H1 (cell line): ENCODE measurements around the gene SNX21. TPM values are rescaled to one million over a fixed set of nuclear protein-coding genes. Genes with fewer than 3 reads are reported as not detected.

Experiments
- CTCF ChIA-PET: fragments of 300-600 bp; sonication (Branson Sonifier 250); formaldehyde crosslinking; loops from one replicate; lab custom pipeline; 2021; ENCODE audit not compliant: partially characterized antibody; lab: Charles Lee
- POLR2A ChIA-PET: fragments of 300-600 bp; sonication (Branson Sonifier 250); formaldehyde crosslinking; loops from one replicate; lab custom pipeline; 2021; ENCODE audit warnings: inconsistent platforms; ENCODE audit not compliant: partially characterized antibody; lab: Charles Lee
- DNase-seq, 2 experiments: peaks; one replicate each; pipeline versions ENCODE4 v3.0.0 to v3.0.0-alpha.2; 2010 to 2022; ENCODE audit warnings: low spot score in 2 of 2, low read depth in 1 of 2, mixed read lengths in 1 of 2
- FAIRE-seq: peaks from 2 replicates; lab custom pipeline; 2011; peaks lifted over from hg19 to GRCh38; lab: Jason Lieb, UNC
- H2AFZ ChIP-seq: 2 replicates; pipeline ENCODE4 v1.8.1; 2012; ENCODE audit warnings: low read length, inconsistent platforms
- H2AK5ac ChIP-seq: 2 replicates; pipeline ENCODE4 v1.6.1; 2013; ENCODE audit warnings: low read depth, low read length
- H2BK120ac ChIP-seq: replicated peaks from 2 replicates; pipeline ENCODE3; 2013; ENCODE audit warnings: low read depth, low read length, inconsistent platforms
- H2BK12ac ChIP-seq: 2 replicates; pipeline ENCODE4 v1.6.1; 2013; ENCODE audit warnings: low read depth, low read length
- H2BK15ac ChIP-seq: 2 replicates; pipeline ENCODE4 v1.6.1; 2013; ENCODE audit warnings: low read length
- H2BK20ac ChIP-seq: 2 replicates; pipeline ENCODE4 v1.6.1; 2013; ENCODE audit warnings: low read length
- H2BK5ac ChIP-seq: 2 replicates; pipeline ENCODE4 v1.6.1; 2013; ENCODE audit warnings: low read depth, low read length
- H3K14ac ChIP-seq: 2 replicates; pipeline ENCODE4 v1.6.1; 2013; ENCODE audit warnings: inconsistent platforms; ENCODE audit not compliant: insufficient read length
- H3K18ac ChIP-seq: 2 replicates; pipeline ENCODE4 v1.6.1; 2013; ENCODE audit warnings: low read length; ENCODE audit errors: extremely low read depth
- H3K23ac ChIP-seq: 2 replicates; pipeline ENCODE4 v1.6.1; 2013; ENCODE audit warnings: inconsistent platforms; ENCODE audit not compliant: insufficient read length
- H3K23me2 ChIP-seq: 2 replicates; pipeline ENCODE4 v1.6.1; 2013; ENCODE audit warnings: low read depth, low read length
- H3K27ac ChIP-seq: 2 replicates; pipeline ENCODE4 v1.6.1; 2011; ENCODE audit warnings: low read depth, low read length, inconsistent platforms
- H3K27me3 ChIP-seq, 4 experiments: replicated peaks in 1 of 4; 1 replicate in 1 of 4; 2 replicates in 3 of 4; pipeline versions ENCODE4 v1.6.1 to v1.8.1; 2011 to 2013; ENCODE audit warnings: low read length in 3 of 4, mild to moderate bottlenecking in 3 of 4, inconsistent platforms in 2 of 4, mixed read lengths in 2 of 4, moderate library complexity in 1 of 4; ENCODE audit not compliant: control insufficient read depth in 3 of 4, insufficient read depth in 3 of 4; ENCODE audit errors: extremely low read depth in 1 of 4
- H3K36me3 ChIP-seq, 4 experiments: 2 replicates each; pipeline versions ENCODE4 v1.6.1 to v1.8.1; 2011 to 2013; ENCODE audit warnings: mild to moderate bottlenecking in 4 of 4, low read length in 3 of 4, moderate library complexity in 2 of 4, control low read depth in 1 of 4, inconsistent platforms in 1 of 4; ENCODE audit not compliant: insufficient read depth in 4 of 4, control insufficient read depth in 2 of 4
- H3K4ac ChIP-seq: replicated peaks from 2 replicates; pipeline ENCODE3; 2013; ENCODE audit warnings: low read length, low read depth, mixed read lengths, inconsistent platforms; ENCODE audit not compliant: insufficient read length
- H3K4me1 ChIP-seq, 4 experiments: replicated peaks in 1 of 4; 1 replicate in 1 of 4; 2 replicates in 3 of 4; pipeline versions ENCODE4 v1.6.1 to v1.8.1; 2011 to 2013; ENCODE audit warnings: low read length in 3 of 4, inconsistent platforms in 2 of 4, mixed read lengths in 1 of 4; ENCODE audit not compliant: insufficient read depth in 4 of 4, control insufficient read depth in 3 of 4
- H3K4me2 ChIP-seq, 2 experiments: 2 replicates each; pipeline versions ENCODE4 v1.6.1 to v1.8.1; 2011 to 2013; ENCODE audit warnings: low read depth in 2 of 2, low read length in 2 of 2, control low read depth in 1 of 2, inconsistent platforms in 1 of 2, mild to moderate bottlenecking in 1 of 2; ENCODE audit not compliant: insufficient read depth in 1 of 2
- H3K4me3 ChIP-seq, 4 experiments: fragments of 200-600, 300-600 bp in 1 of 4; sonication (generic), shearing (Covaris generic), sonication (Bioruptor Twin) in 1 of 4; 2 replicates each; pipeline versions ENCODE4 v1.5.1 to v1.8.1; 2011 to 2016; ENCODE audit warnings: low read length in 4 of 4, low read depth in 3 of 4, control low read depth in 2 of 4, inconsistent platforms in 2 of 4, mild to moderate bottlenecking in 2 of 4, mixed read lengths in 1 of 4, moderate library complexity in 1 of 4; ENCODE audit not compliant: insufficient read depth in 2 of 4; ENCODE audit errors: extremely low read depth in 1 of 4
- H3K56ac ChIP-seq: replicated peaks from 2 replicates; pipeline ENCODE3; 2013; ENCODE audit warnings: low read depth, mild to moderate bottlenecking, mixed read lengths, low read length, inconsistent platforms; ENCODE audit not compliant: insufficient read length
- H3K79me1 ChIP-seq: 2 replicates; pipeline ENCODE4 v1.6.1; 2013; ENCODE audit warnings: low read depth, low read length, control low read depth
- H3K79me2 ChIP-seq, 2 experiments: 2 replicates each; pipeline versions ENCODE4 v1.6.1 to v1.8.1; 2012 to 2013; ENCODE audit warnings: low read length in 2 of 2, mild to moderate bottlenecking in 2 of 2, inconsistent platforms in 1 of 2; ENCODE audit not compliant: insufficient read depth in 2 of 2, control insufficient read depth in 1 of 2
- H3K9ac ChIP-seq, 4 experiments: replicated peaks in 1 of 4; 1 replicate in 1 of 4; 2 replicates in 3 of 4; pipeline versions ENCODE4 v1.6.1 to v1.8.1; 2011 to 2013; ENCODE audit warnings: low read depth in 3 of 4, low read length in 3 of 4, control low read depth in 2 of 4, mild to moderate bottlenecking in 2 of 4, moderate library complexity in 2 of 4, inconsistent platforms in 1 of 4; ENCODE audit errors: extremely low read depth in 1 of 4
- H3K9me3 ChIP-seq, 2 experiments: 2 replicates each; pipeline versions ENCODE4 v1.6.1 to v1.8.1; 2012 to 2013; ENCODE audit warnings: mild to moderate bottlenecking in 2 of 2, moderate library complexity in 2 of 2, control low read depth in 1 of 2, inconsistent platforms in 1 of 2, low read depth in 1 of 2, low read length in 1 of 2, mixed read lengths in 1 of 2; ENCODE audit not compliant: insufficient read depth in 2 of 2
- H4K20me1 ChIP-seq, 2 experiments: replicated peaks in 1 of 2; 2 replicates each; pipeline versions ENCODE3 to v1.8.1; 2011 to 2013; ENCODE audit warnings: inconsistent platforms in 2 of 2, low read length in 2 of 2, mild to moderate bottlenecking in 1 of 2; ENCODE audit not compliant: insufficient read depth in 2 of 2, control insufficient read depth in 1 of 2
- H4K5ac ChIP-seq: 2 replicates; pipeline ENCODE4 v1.6.1; 2013; ENCODE audit warnings: low read length, low read depth, mixed read lengths, inconsistent platforms; ENCODE audit not compliant: insufficient read length
- H4K8ac ChIP-seq: 2 replicates; pipeline ENCODE4 v1.8.0; 2013; ENCODE audit warnings: mild to moderate bottlenecking, moderate library complexity, low read length, inconsistent platforms; ENCODE audit not compliant: insufficient read depth; ENCODE audit errors: extremely low read depth
- H4K91ac ChIP-seq: replicated peaks from 2 replicates; pipeline ENCODE3; 2013; ENCODE audit warnings: low read length, mixed read lengths, inconsistent platforms; ENCODE audit not compliant: insufficient read length
- CEBPB ChIP-seq: IDR thresholded peaks from 2 replicates; pipeline ENCODE4 v1.6.1; 2012; ENCODE audit warnings: low read depth, low read length
- CTCF ChIP-seq, 3 experiments: IDR thresholded peaks; 1 replicate in 2 of 3; 2 replicates in 1 of 3; pipeline versions ENCODE4 v1.5.1 to v1.6.1; 2011; ENCODE audit warnings: low read length in 3 of 3, mild to moderate bottlenecking in 3 of 3, inconsistent platforms in 2 of 3, low read depth in 1 of 3, moderate library complexity in 1 of 3; ENCODE audit not compliant: insufficient read depth in 1 of 3; ENCODE audit errors: control extremely low read depth in 1 of 3
- FOSL1 ChIP-seq: IDR thresholded peaks from 2 replicates; pipeline ENCODE4 v1.6.1; 2011; ENCODE audit warnings: mild to moderate bottlenecking, low read depth, low read length, moderate library complexity; ENCODE audit not compliant: insufficient read depth
- HDAC6 ChIP-seq: IDR thresholded peaks from one replicate; pipeline ENCODE4 v1.7.1; 2012; ENCODE audit warnings: low read depth, mild to moderate bottlenecking, inconsistent platforms, low read length, moderate library complexity
- KDM5A ChIP-seq: fragments of 200-600 bp; IDR thresholded peaks from 2 replicates; pipeline ENCODE4 v1.7.1; 2012; ENCODE audit warnings: mild to moderate bottlenecking, low read length, inconsistent platforms, mixed read lengths
- NANOG ChIP-seq: IDR thresholded peaks from 2 replicates; pipeline ENCODE4 v1.6.1; 2011; ENCODE audit warnings: low read length, low read depth, mild to moderate bottlenecking, inconsistent platforms; ENCODE audit not compliant: insufficient read depth, poor library complexity, severe bottlenecking
- PHF8 ChIP-seq: fragments of 200-600 bp; sonication (generic); conservative IDR thresholded peaks from 2 replicates; pipeline ENCODE4 v1.7.1; 2012; ENCODE audit warnings: low read depth, mild to moderate bottlenecking, inconsistent platforms, low read length, moderate library complexity
- POU5F1 ChIP-seq: IDR thresholded peaks from 2 replicates; pipeline ENCODE4 v1.6.1; 2011; ENCODE audit warnings: low read depth, mild to moderate bottlenecking, low read length, moderate library complexity
- SP4 ChIP-seq: IDR thresholded peaks from 2 replicates; pipeline ENCODE4 v1.6.1; 2012; ENCODE audit warnings: low read length, inconsistent platforms
- SRF ChIP-seq: IDR thresholded peaks from 2 replicates; pipeline ENCODE4 v1.6.1; 2011; ENCODE audit warnings: mild to moderate bottlenecking, low read depth, low read length, moderate library complexity
- ZNF274 ChIP-seq: IDR thresholded peaks from 2 replicates; pipeline ENCODE4 v1.7.0; 2012; ENCODE audit warnings: low read length, borderline replicate concordance; ENCODE audit errors: extremely low read depth
- whole genome bisulfite sequencing, 2 experiments: shearing (Covaris generic) in 1 of 2; methylation state at CpG; one replicate each; pipeline versions ENCODE4 v1.1.6 to v1.1.7; 2013 to 2015; ENCODE audit warnings: low lambda C conversion rate in 2 of 2, mixed read lengths in 2 of 2, inconsistent platforms in 1 of 2, low coverage in 1 of 2, missing lambda C conversion rate in 1 of 2; ENCODE audit not compliant: insufficient replicate concordance in 2 of 2, insufficient coverage in 1 of 2, insufficient read length in 1 of 2; ENCODE audit errors: extremely low coverage in 1 of 2, missing lambda C conversion rate in 1 of 2; 5-methylcytosine and 5-hydroxymethylcytosine counted together
- polyA plus RNA-seq, 7 experiments: library from polyadenylated mRNA; depleted of rRNA in 3 of 7; stranded (reverse) in 5 of 7; unstranded in 2 of 7; fragments of >200 nt in 5 of 7; fragments of 200-250 nt in 2 of 7; gene quantifications; 1 replicate in 5 of 7; 2 replicates in 1 of 7; 4 replicates in 1 of 7; pipeline versions ENCODE4 v1.2.1 to v1.2.3, GENCODE V29; 2011 to 2013; ENCODE audit warnings: missing spikeins in 2 of 7, mixed read lengths in 2 of 7
- total RNA-seq: library from RNA; stranded (reverse); fragmentation: NEBNext Ultra II Directional; extraction: Animal tissue kit (Norgen Biotek cat#: 25700); gene quantifications from 2 replicates; pipeline ENCODE4 v1.2.1, GENCODE V29; 2021

The SNX21 gene
- total and polyA plus RNA-seq, 2 of the 8 experiments (the other 6 are each of a cell fraction or from before 2014, with no cell fraction given): 15.8 to 16.8 TPM

DNA sequence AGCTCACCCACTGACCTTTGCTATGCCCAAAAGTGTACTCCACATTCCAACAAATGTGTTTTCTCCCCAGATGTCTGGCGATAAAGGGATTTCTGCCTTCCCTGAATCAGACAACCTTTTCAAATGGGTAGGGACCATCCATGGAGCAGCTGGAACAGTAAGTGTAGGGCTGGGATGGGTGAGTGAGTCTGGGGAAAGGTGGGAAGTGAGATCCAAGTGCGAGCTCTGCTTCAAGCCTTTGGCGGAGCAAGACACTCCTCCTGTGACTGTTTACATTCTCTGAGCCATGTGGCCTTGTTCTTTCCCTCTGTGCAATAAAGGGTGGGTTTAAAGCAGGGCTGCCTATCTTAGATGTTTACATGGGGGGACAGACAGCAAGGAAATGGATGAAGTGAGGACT lies 19.3 kb upstream of the SNX21 start:
- no peak for FAIRE-seq
- no peak overlapping the region for H2AFZ ChIP-seq
- no peak overlapping the region for H3K4me3 ChIP-seq
- no peak overlapping the region for H2AK5ac ChIP-seq
- no peak overlapping the region for H4K8ac ChIP-seq
- H3K23ac ChIP-seq: no peak overlapping the region
- no peak overlapping the region for H4K5ac ChIP-seq
- H3K4ac ChIP-seq: no peak overlapping the region
- H3K79me1 ChIP-seq: peaks cover 5% of the 10 kb centered on the region
- no peak overlapping the region for H4K91ac ChIP-seq
- H3K4me1 ChIP-seq: peaks cover 0 to 4% (median 2%) of the 10 kb centered on the region in 4 experiments; a peak in 3 of 7 replicates
- no peak overlapping the region for H2BK12ac ChIP-seq
- no peaks in the 10 kb centered on the region for H3K27me3 ChIP-seq
- ChIA-PET POLR2A (interaction anchor here (0.6 to 10.4 kb wide), 9 partner anchors 11 to 551 kb away, joined by 3 to 96 read pairs (median 6); partner anchors contain the start of genes ACOT8, NEURL2, SNX21 and TNNC2), CTCF (interaction anchor here (1.0 to 2.3 kb wide), 7 partner anchors 11 to 209 kb away, joined by 3 to 13 read pairs (median 3); no protein-coding TSS in a partner anchor)
- no peak overlapping the region; a peak in 1 of 7 replicates for H3K9ac ChIP-seq
- H3K18ac ChIP-seq: no peak overlapping the region
- no peak overlapping the region for H2BK15ac ChIP-seq
- peaks cover 5 to 7% of the 10 kb centered on the region in 2 experiments for H4K20me1 ChIP-seq
- H3K36me3 ChIP-seq: peaks cover 16 to 53% (median 34%) of the 10 kb centered on the region in 4 experiments
- H2BK5ac ChIP-seq: no peak overlapping the region; the same call in 1 of the 2 replicates
- H3K56ac ChIP-seq: no peak overlapping the region
- DNase-seq: no peak
- H3K23me2 ChIP-seq: peaks cover 9% of the 10 kb centered on the region; the same call in 1 of the 2 replicates
- peak overlapping the region; percentile 15 to 80; a peak in 1 of 4 replicates for H3K4me2 ChIP-seq
- WGBS, 2 experiments: 84% methylated on average over 3 of the region's 3 CpGs; no CpG with 5 or more reads in 1 of the 2 experiments
- H3K27ac ChIP-seq: 0 out of 2 replicates have a peak overlapping the region, but pooled peaks have one; percentile 7
- no peak overlapping the region for H3K14ac ChIP-seq
- no peak overlapping the region for H2BK120ac ChIP-seq
- H3K9me3 ChIP-seq: no peaks in the 10 kb centered on the region
- H2BK20ac ChIP-seq: no peak overlapping the region
- H3K79me2 ChIP-seq: peaks cover 7 to 20% of the 10 kb centered on the region in 2 experiments
- TF ChIP-seq POU5F1 (no peak), SRF (no peak), FOSL1 (no peak), PHF8 (no peak), CEBPB (no peak), CTCF (IDR thresholded peaks at IDR 0.05; ENCODE audit: control extremely low read depth in 1 of 3, insufficient read depth in 1 of 3, low read depth in 1 of 3, low read length in 3 of 3) (no peak), ZNF274 (no peak), KDM5A (no peak), HDAC6 (no peak), SP4 (no peak), NANOG (no peak)
